Liver (tissue), 9 donors: ENCODE results near the gene P2RX3. TPM values are rescaled to one million over a fixed set of nuclear protein-coding genes. Genes with fewer than 3 reads are reported as not detected.
A peak's percentile ranks its signal among the peaks of the same experiment; 100 is the strongest.

Experiments used
- DNase-seq: peaks from one replicate; pipeline ENCODE4 v3.0.0-alpha.2; 2017; ENCODE audit warnings: low spot score
- H3K27ac ChIP-seq, 2 donors: one replicate each; pipeline ENCODE4 v1.7.0; 2013; ENCODE audit warnings: inconsistent platforms in 2 of 2, low read length in 2 of 2, control low read depth in 1 of 2, low read depth in 1 of 2, mild to moderate bottlenecking in 1 of 2
- H3K27me3 ChIP-seq, 4 donors: one replicate each; pipeline versions ENCODE4 v1.6.1 to v1.7.0; 2013; ENCODE audit warnings: low read length in 3 of 4, inconsistent platforms in 1 of 4, mild to moderate bottlenecking in 1 of 4, moderate library complexity in 1 of 4; ENCODE audit not compliant: control insufficient read depth in 4 of 4, insufficient read depth in 4 of 4
- H3K36me3 ChIP-seq, 4 donors: one replicate each; pipeline versions ENCODE4 v1.6.1 to v1.7.0; 2013; ENCODE audit warnings: low read length in 3 of 4, mild to moderate bottlenecking in 3 of 4, low read depth in 1 of 4, moderate library complexity in 1 of 4; ENCODE audit not compliant: control insufficient read depth in 4 of 4, insufficient read depth in 3 of 4
- H3K4me1 ChIP-seq, 4 donors: one replicate each; pipeline versions ENCODE4 v1.6.1 to v1.7.0; 2013; ENCODE audit warnings: low read length in 3 of 4, mild to moderate bottlenecking in 3 of 4, moderate library complexity in 1 of 4; ENCODE audit not compliant: control insufficient read depth in 4 of 4, insufficient read depth in 4 of 4
- H3K4me3 ChIP-seq, 3 donors: one replicate each; pipeline versions ENCODE4 v1.6.1 to v1.7.0; 2013; ENCODE audit warnings: low read length in 3 of 3, control low read depth in 1 of 3, low read depth in 1 of 3, mild to moderate bottlenecking in 1 of 3
- H3K9ac ChIP-seq, 2 donors: one replicate each; pipeline ENCODE4 v1.7.0; 2013; ENCODE audit warnings: low read length in 2 of 2, mild to moderate bottlenecking in 2 of 2, moderate library complexity in 2 of 2, control low read depth in 1 of 2, low read depth in 1 of 2
- H3K9me3 ChIP-seq, 4 donors: one replicate each; pipeline versions ENCODE4 v1.6.1 to v1.7.0; 2013; ENCODE audit warnings: low read length in 3 of 4; ENCODE audit not compliant: control insufficient read depth in 4 of 4
- CTCF ChIP-seq: fragments of 150-350 bp; IDR thresholded peaks from 2 replicates; pipeline ENCODE4 v1.5.1; 2017; ENCODE audit warnings: improper control_type of control experiment, low read depth, low read length; ENCODE audit not compliant: missing input control
- EGR1 ChIP-seq, 2 donors: IDR thresholded peaks; 2 replicates each; pipeline ENCODE4 v1.6.1; 2016 to 2018; ENCODE audit warnings: antibody characterized with exemption in 2 of 2, low read depth in 2 of 2
- FOXA1 ChIP-seq: IDR thresholded peaks from 2 replicates; pipeline ENCODE4 v1.6.1; 2016; ENCODE audit warnings: antibody characterized with exemption
- FOXA2 ChIP-seq: IDR thresholded peaks from 2 replicates; pipeline ENCODE4 v1.6.1; 2016; ENCODE audit warnings: antibody characterized with exemption
- GABPA ChIP-seq, 2 donors: IDR thresholded peaks in 1 of 2; conservative IDR thresholded peaks in 1 of 2; 2 replicates each; pipeline ENCODE4 v1.6.1; 2016; ENCODE audit warnings: antibody characterized with exemption in 2 of 2, mild to moderate bottlenecking in 1 of 2, moderate library complexity in 1 of 2
- HNF4A ChIP-seq, 2 donors: conservative IDR thresholded peaks; 2 replicates each; pipeline ENCODE4 v1.6.1; 2016; ENCODE audit warnings: antibody characterized with exemption in 2 of 2, mild to moderate bottlenecking in 2 of 2
- JUND ChIP-seq, 2 donors: IDR thresholded peaks; 2 replicates each; pipeline ENCODE4 v1.6.1; 2016; ENCODE audit warnings: antibody characterized with exemption in 2 of 2
- NR2F2 ChIP-seq: IDR thresholded peaks from 2 replicates; pipeline ENCODE4 v1.6.1; 2016; ENCODE audit warnings: antibody characterized with exemption
- RAD21 ChIP-seq, 2 donors: IDR thresholded peaks; 2 replicates each; pipeline ENCODE4 v1.6.1; 2016; ENCODE audit warnings: antibody characterized with exemption in 2 of 2, mild to moderate bottlenecking in 2 of 2
- RXRA ChIP-seq, 2 donors: IDR thresholded peaks; 2 replicates each; pipeline ENCODE4 v1.6.1; 2017 to 2018; ENCODE audit warnings: antibody characterized with exemption in 2 of 2, mild to moderate bottlenecking in 1 of 2
- SP1 ChIP-seq: IDR thresholded peaks from 2 replicates; pipeline ENCODE4 v1.6.1; 2018; ENCODE audit warnings: antibody characterized with exemption, mild to moderate bottlenecking
- TAF1 ChIP-seq: conservative IDR thresholded peaks from 2 replicates; pipeline ENCODE4 v1.6.1; 2016; ENCODE audit warnings: antibody characterized with exemption, mild to moderate bottlenecking
- YY1 ChIP-seq: IDR thresholded peaks from 2 replicates; pipeline ENCODE4 v1.6.1; 2016; ENCODE audit warnings: antibody characterized with exemption, mild to moderate bottlenecking
- WGBS: extraction: QIAGEN DNeasy Blood & Tissue Kit; methylation state at CpG from one replicate; pipeline ENCODE4 v1.1.7; 2013; 5-methylcytosine and 5-hydroxymethylcytosine counted together
- polyA plus RNA-seq, 2 donors: library from polyadenylated mRNA; stranded (reverse) in 1 of 2; unstranded in 1 of 2; fragments of 200-250 nt in 1 of 2; fragments of >200 nt in 1 of 2; fragmentation: Nextera tagmentation in 1 of 2; extraction: Ambion mirVana in 1 of 2; gene quantifications; one replicate each; pipeline versions ENCODE4 v1.2.1 to v1.2.3, GENCODE V29; 2013 to 2015
- total RNA-seq, 2 donors: library from RNA; depleted of rRNA; stranded (reverse); fragments of >200 nt; gene quantifications; one replicate each; pipeline ENCODE4 v1.2.3, GENCODE V29; 2014
- TF ChIP-seq, protein P1 (sequence below): IDR thresholded peaks from 2 replicates; pipeline ENCODE4 v1.6.1; 2016; ENCODE audit warnings: antibody characterized with exemption, mild to moderate bottlenecking
- TF ChIP-seq, protein P2 (sequence below): IDR thresholded peaks from 2 replicates; pipeline ENCODE4 v1.6.1; 2016; ENCODE audit warnings: antibody characterized with exemption
- donor health status: healthy.
- donor health status: healthy.
- donor health status: healthy.
- donor health status: healthy.
- donor health status: healthy.

P2RX3 gene
- total and polyA plus RNA-seq, 4 donors = 0.18 to 0.33 (median 0.23) TPM

- Histone ChIP-seq H3K9ac (no peak overlapping the region), H3K9me3 (no peaks in the 10 kb centered on the region), H3K4me1 (peaks cover 0 to 4% (median 3%) of the 10 kb centered on the region in 4 donors), H3K27ac (no peak overlapping the region), H3K36me3 (no peaks in the 10 kb centered on the region), H3K27me3 (no peaks in the 10 kb centered on the region), H3K4me3 (no peak overlapping the region)
- DNase-seq = no peak
- WGBS = 86% methylated on average over 7 of the region's 7 CpGs
- TF ChIP-seq FOXA1 (no peak), TAF1 (no peak), HNF4A (conservative IDR thresholded peaks at IDR 0.05) (no peak), RAD21 (IDR thresholded peaks at IDR 0.05) (no peak), YY1 (no peak), JUND (IDR thresholded peaks at IDR 0.05) (no peak), NR2F2 (no peak), GABPA (IDR thresholded peaks at IDR 0.05 in 1 of 2, conservative IDR thresholded peaks at IDR 0.05 in 1 of 2) (no peak), FOXA2 (no peak), SP1 (no peak)
- TF ChIP-seq, protein P1, sequence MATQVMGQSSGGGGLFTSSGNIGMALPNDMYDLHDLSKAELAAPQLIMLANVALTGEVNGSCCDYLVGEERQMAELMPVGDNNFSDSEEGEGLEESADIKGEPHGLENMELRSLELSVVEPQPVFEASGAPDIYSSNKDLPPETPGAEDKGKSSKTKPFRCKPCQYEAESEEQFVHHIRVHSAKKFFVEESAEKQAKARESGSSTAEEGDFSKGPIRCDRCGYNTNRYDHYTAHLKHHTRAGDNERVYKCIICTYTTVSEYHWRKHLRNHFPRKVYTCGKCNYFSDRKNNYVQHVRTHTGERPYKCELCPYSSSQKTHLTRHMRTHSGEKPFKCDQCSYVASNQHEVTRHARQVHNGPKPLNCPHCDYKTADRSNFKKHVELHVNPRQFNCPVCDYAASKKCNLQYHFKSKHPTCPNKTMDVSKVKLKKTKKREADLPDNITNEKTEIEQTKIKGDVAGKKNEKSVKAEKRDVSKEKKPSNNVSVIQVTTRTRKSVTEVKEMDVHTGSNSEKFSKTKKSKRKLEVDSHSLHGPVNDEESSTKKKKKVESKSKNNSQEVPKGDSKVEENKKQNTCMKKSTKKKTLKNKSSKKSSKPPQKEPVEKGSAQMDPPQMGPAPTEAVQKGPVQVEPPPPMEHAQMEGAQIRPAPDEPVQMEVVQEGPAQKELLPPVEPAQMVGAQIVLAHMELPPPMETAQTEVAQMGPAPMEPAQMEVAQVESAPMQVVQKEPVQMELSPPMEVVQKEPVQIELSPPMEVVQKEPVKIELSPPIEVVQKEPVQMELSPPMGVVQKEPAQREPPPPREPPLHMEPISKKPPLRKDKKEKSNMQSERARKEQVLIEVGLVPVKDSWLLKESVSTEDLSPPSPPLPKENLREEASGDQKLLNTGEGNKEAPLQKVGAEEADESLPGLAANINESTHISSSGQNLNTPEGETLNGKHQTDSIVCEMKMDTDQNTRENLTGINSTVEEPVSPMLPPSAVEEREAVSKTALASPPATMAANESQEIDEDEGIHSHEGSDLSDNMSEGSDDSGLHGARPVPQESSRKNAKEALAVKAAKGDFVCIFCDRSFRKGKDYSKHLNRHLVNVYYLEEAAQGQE = no peak
- TF ChIP-seq, protein P2, sequence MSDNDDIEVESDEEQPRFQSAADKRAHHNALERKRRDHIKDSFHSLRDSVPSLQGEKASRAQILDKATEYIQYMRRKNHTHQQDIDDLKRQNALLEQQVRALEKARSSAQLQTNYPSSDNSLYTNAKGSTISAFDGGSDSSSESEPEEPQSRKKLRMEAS = no peak
These were observed 5.7 kb downstream of the P2RX3 start for GRCh38 chr11:57343825-57344224.

DNA sequence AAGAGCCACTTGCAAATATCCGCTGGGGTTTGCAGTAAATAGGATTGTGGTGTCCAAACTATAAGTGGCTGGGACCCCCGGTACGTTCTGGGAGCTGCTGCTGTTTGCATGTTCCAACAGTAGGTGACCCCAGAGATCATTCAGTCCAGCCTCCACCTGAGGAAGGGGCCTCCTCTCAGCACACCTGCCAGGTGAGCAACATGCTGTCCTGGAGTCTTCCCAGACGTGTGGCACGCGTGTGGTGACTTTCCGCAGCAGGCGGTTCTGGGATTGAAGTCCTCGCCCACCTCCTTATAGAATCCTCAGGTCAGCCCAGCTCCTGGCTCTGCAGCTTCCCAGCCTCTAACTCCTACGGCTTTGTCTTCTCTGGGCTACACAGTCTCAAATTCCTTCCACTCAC is 6.7 kb downstream of the P2RX3 start:
- DNase-seq = no peak
- no peaks in the 10 kb centered on the region for H3K9me3 ChIP-seq
- no peaks in the 10 kb centered on the region for H3K36me3 ChIP-seq
- peaks cover 0 to 8% (median 5%) of the 10 kb centered on the region in 4 donors for H3K4me1 ChIP-seq
- H3K27ac ChIP-seq = no peak overlapping the region
- H3K4me3 ChIP-seq = no peak overlapping the region
- TF ChIP-seq HNF4A (conservative IDR thresholded peaks at IDR 0.05) (no peak), RXRA (IDR thresholded peaks at IDR 0.05) (no peak), EGR1 (IDR thresholded peaks at IDR 0.05; ENCODE audit: low read depth in 2 of 2) (no peak)
- H3K27me3 ChIP-seq = no peaks in the 10 kb centered on the region
- H3K9ac ChIP-seq = no peak overlapping the region
- WGBS = 95% methylated on average over 10 of the region's 10 CpGs

- Histone ChIP-seq H3K27ac (no peak overlapping the region), H3K4me3 (no peak overlapping the region), H3K4me1 (peaks cover 0 to 11% (median 5%) of the 10 kb centered on the region in 4 donors), H3K27me3 (no peaks in the 10 kb centered on the region), H3K9me3 (no peaks in the 10 kb centered on the region), H3K9ac (no peak overlapping the region), H3K36me3 (no peaks in the 10 kb centered on the region)
- no peak for TF ChIP-seq GABPA (IDR thresholded peaks at IDR 0.05 in 1 of 2, conservative IDR thresholded peaks at IDR 0.05 in 1 of 2)
- TF ChIP-seq RAD21 (IDR thresholded peaks at IDR 0.05) = peak; percentile 83 to 88
- peak; percentile 85 for TF ChIP-seq CTCF
- WGBS = 17% methylated on average over 11 of the region's 11 CpGs
- DNase-seq = peak; percentile 77
These were observed 7.5 kb downstream of the P2RX3 start for GRCh38 chr11:57345555-57346211.
